Measurements from ENCODE around the gene C22orf15. TPM values are rescaled to one million over a fixed set of nuclear protein-coding genes. Genes with fewer than 3 reads are reported as not detected.
A peak's percentile ranks its signal among the peaks of the same experiment; 100 is the strongest.

Gene C22orf15
- total RNA-seq, 1 donor from 2014 or later, result not detected

GRCh38 chr22:23745791-23746190, 17.0 kb upstream of the C22orf15 start:
- Histone ChIP-seq H3K36me3 (peaks cover 29% of the 10 kb centered on the region), H3K4me1 (peaks cover 33% of the 10 kb centered on the region), H3K27ac (replicated peaks) (no peak overlapping the region), H3K27me3 (ENCODE audit: low read depth) (no peaks in the 10 kb centered on the region), H3K4me3 (no peak overlapping the region), H3K9me3 (replicated peaks) (peaks cover 6% of the 10 kb centered on the region)
- no peak for TF ChIP-seq CTCF (IDR thresholded peaks at IDR 0.05; ENCODE audit: borderline replicate concordance)
- intact Hi-C loops (cut with micrococcal nuclease), result no loop called here
- DNase-seq, result no peak

GRCh38 chr22:23749841-23750301, 12.9 kb upstream of the C22orf15 start:
- intact Hi-C loops (cut with micrococcal nuclease), result no loop called here
- Histone ChIP-seq H3K4me1 (peaks cover 21% of the 10 kb centered on the region), H3K27me3 (ENCODE audit: low read depth) (no peaks in the 10 kb centered on the region), H3K27ac (replicated peaks) (peak overlapping the region; percentile 91), H3K36me3 (peaks cover 5% of the 10 kb centered on the region), H3K4me3 (peak overlapping the region; percentile 83), H3K9me3 (replicated peaks) (no peaks in the 10 kb centered on the region)
- no peak for TF ChIP-seq CTCF (IDR thresholded peaks at IDR 0.05; ENCODE audit: borderline replicate concordance)
- DNase-seq, result no peak

- Histone ChIP-seq H3K4me3 (peak overlapping the region; percentile 83), H3K27me3 (ENCODE audit: low read depth) (no peaks in the 10 kb centered on the region), H3K27ac (replicated peaks) (peak overlapping the region; percentile 91), H3K4me1 (peaks cover 21% of the 10 kb centered on the region), H3K36me3 (no peaks in the 10 kb centered on the region), H3K9me3 (replicated peaks) (no peaks in the 10 kb centered on the region)
- DNase-seq, result no peak
- no peak for TF ChIP-seq CTCF (IDR thresholded peaks at IDR 0.05; ENCODE audit: borderline replicate concordance)
- intact Hi-C loops (cut with micrococcal nuclease), result no loop called here
These were observed 12.4 kb upstream of the C22orf15 start for GRCh38 chr22:23750367-23750713.

- Histone ChIP-seq H3K27me3 (ENCODE audit: low read depth) (no peaks in the 10 kb centered on the region), H3K27ac (replicated peaks) (peak within 1 kb of the TSS; percentile 91), H3K36me3 (no peaks in the 10 kb centered on the region), H3K9me3 (replicated peaks) (no peaks in the 10 kb centered on the region), H3K4me1 (peaks cover 21% of the 10 kb centered on the region), H3K4me3 (peak within 1 kb of the TSS; percentile 83)
- intact Hi-C loops (cut with micrococcal nuclease), result no loop called here
- peak; percentile 86 for DNase-seq
- TF ChIP-seq CTCF (IDR thresholded peaks at IDR 0.05; ENCODE audit: borderline replicate concordance), result peak; percentile 44
These were observed 11.9 kb upstream of the C22orf15 start, which contains the start of gene ZNF70 for GRCh38 chr22:23750714-23751440. Gene ZNF70 (minus strand): TSS chr22:23751112. CDS start chr22:23745140, 5,972 bp downstream.

GRCh38 chr22:23751441-23751996, 11.3 kb upstream of the C22orf15 start:
- no peak for TF ChIP-seq CTCF (IDR thresholded peaks at IDR 0.05; ENCODE audit: borderline replicate concordance)
- intact Hi-C loops (cut with micrococcal nuclease), result no loop called here
- Histone ChIP-seq H3K27me3 (ENCODE audit: low read depth) (no peaks in the 10 kb centered on the region), H3K4me3 (peak overlapping the region; percentile 83), H3K4me1 (peaks cover 21% of the 10 kb centered on the region), H3K27ac (replicated peaks) (peak overlapping the region; percentile 91), H3K36me3 (no peaks in the 10 kb centered on the region), H3K9me3 (replicated peaks) (no peaks in the 10 kb centered on the region)
- no peak for DNase-seq

All from left ventricle myocardium inferior (tissue), 1 donor.